K562 (cell line): ENCODE measurements around the gene ARHGAP25. TPM values are rescaled to one million over a fixed set of nuclear protein-coding genes. Genes with fewer than 3 reads are reported as not detected.

Experiments
- ATAC-seq: fragments of 200-7000 bp; cut with Tn5 transposase; 3 replicates; pipeline ENCODE4 v1.9.1; 2020; ENCODE audit warnings: moderate library complexity
- BruUV-seq: library from RNA; stranded (reverse); fragments of 400-500 nt; replicated peaks from 2 replicates; lab custom pipeline; 2021; lab: Mats Ljungman, UMichigan
- CTCF ChIA-PET: fragments of 300-600 bp; formaldehyde crosslinking; extraction: SDS; loops from one replicate; lab custom pipeline; 2021; ENCODE audit warnings: low intra/inter-chr PET ratio; lab: Yijun Ruan, JAX
- POLR2A ChIA-PET: fragments of 300-600, 350-650 bp; sonication (Branson Sonifier 250); formaldehyde crosslinking; extraction: SDS; loops from one replicate; lab custom pipeline; 2021; ENCODE audit warnings: antibody characterized with exemption, inconsistent platforms; lab: Yijun Ruan, JAX
- DNase-seq, 4 experiments: peaks; one replicate each; pipeline versions ENCODE4 v3.0.0 to v3.0.0-alpha.2; 2011 to 2018; ENCODE audit warnings: low spot score in 3 of 4, mixed read lengths in 3 of 4; ENCODE audit errors: extremely low read depth in 1 of 4
- FAIRE-seq: peaks from 2 replicates; lab custom pipeline; 2011; peaks lifted over from hg19 to GRCh38; lab: Jason Lieb, UNC
- H2AFZ ChIP-seq: 2 replicates; pipeline ENCODE4 v1.6.0; 2011; ENCODE audit warnings: low read depth, low read length, control low read depth, inconsistent platforms
- H3K27ac ChIP-seq: fragments of 200-600 bp; 3 replicates; pipeline ENCODE4 v1.8.0; 2011; ENCODE audit warnings: low read depth, mild to moderate bottlenecking, control low read depth, inconsistent platforms, low read length, moderate library complexity, mixed read lengths; ENCODE audit errors: extremely low read depth
- H3K27me3 ChIP-seq, 2 experiments: fragments of 300-600 bp in 1 of 2; 2 replicates in 1 of 2; 3 replicates in 1 of 2; pipeline versions ENCODE4 v1.6.0 to v1.8.0; 2011; ENCODE audit warnings: inconsistent platforms in 2 of 2, low read length in 2 of 2, mild to moderate bottlenecking in 1 of 2, mixed read lengths in 1 of 2, moderate library complexity in 1 of 2; ENCODE audit not compliant: control insufficient read depth in 2 of 2, insufficient read depth in 2 of 2
- H3K36me3 ChIP-seq: fragments of 300-600 bp; 3 replicates; pipeline ENCODE4 v1.8.0; 2011; ENCODE audit warnings: mild to moderate bottlenecking, low read length, inconsistent platforms; ENCODE audit not compliant: control insufficient read depth, insufficient read depth
- H3K4me1 ChIP-seq, 2 experiments: fragments of 200-600 bp in 1 of 2; replicated peaks in 1 of 2; 2 replicates in 1 of 2; 3 replicates in 1 of 2; pipeline versions ENCODE4 v1.5.1 to v1.8.0; 2011; ENCODE audit warnings: inconsistent platforms in 2 of 2, low read length in 2 of 2, mild to moderate bottlenecking in 1 of 2, mixed read lengths in 1 of 2, moderate library complexity in 1 of 2; ENCODE audit not compliant: control insufficient read depth in 2 of 2, insufficient read depth in 2 of 2
- H3K4me2 ChIP-seq: 2 replicates; pipeline ENCODE4 v1.6.1; 2011; ENCODE audit warnings: low read length, control low read depth, inconsistent platforms, mixed read lengths; ENCODE audit not compliant: insufficient read depth
- H3K4me3 ChIP-seq: fragments of 200-600 bp; sonication (generic), shearing (Covaris generic); 2 replicates; pipeline ENCODE4 v1.5.1; 2016; ENCODE audit warnings: control low read depth, inconsistent platforms
- H3K79me2 ChIP-seq: fragments of 200-600 bp; 3 replicates; pipeline ENCODE4 v1.8.0; 2011; ENCODE audit warnings: low read length, inconsistent platforms; ENCODE audit not compliant: control insufficient read depth, insufficient read depth
- H3K9ac ChIP-seq, 2 experiments: 2 replicates each; pipeline versions ENCODE4 v1.6.0 to v1.6.1; 2011; ENCODE audit warnings: low read depth in 2 of 2, low read length in 2 of 2, control low read depth in 1 of 2, inconsistent platforms in 1 of 2, mild to moderate bottlenecking in 1 of 2, mixed read lengths in 1 of 2; ENCODE audit not compliant: insufficient read depth in 1 of 2
- H3K9me1 ChIP-seq: one replicate; pipeline ENCODE4 v1.6.0; 2011; ENCODE audit warnings: inconsistent platforms, mild to moderate bottlenecking, low read length, moderate library complexity; ENCODE audit not compliant: control insufficient read depth, insufficient read depth
- H3K9me3 ChIP-seq: replicated peaks from 2 replicates; pipeline ENCODE4 v1.5.1; 2011; ENCODE audit warnings: low read depth, low read length, inconsistent platforms; ENCODE audit not compliant: control insufficient read depth, insufficient read depth
- H4K20me1 ChIP-seq: replicated peaks from 2 replicates; pipeline ENCODE4 v1.6.1; 2011; ENCODE audit warnings: low read length, inconsistent platforms, mixed read lengths; ENCODE audit not compliant: control insufficient read depth, insufficient read depth
- CEBPG ChIP-seq, 3 experiments: fragments of 200-800 bp in 1 of 3; sonication (Bioruptor generic) in 1 of 3; sonication (generic) in 1 of 3; formaldehyde crosslinking in 1 of 3; IDR thresholded peaks in 2 of 3; conservative IDR thresholded peaks in 1 of 3; 2 replicates each; pipeline versions ENCODE4 v1.6.1 to v1.8.0; 2016 to 2022; ENCODE audit warnings: missing compliant biosample characterization in 2 of 3, missing genetic modification characterization in 2 of 3, mild to moderate bottlenecking in 1 of 3, missing genetic modification reagents in 1 of 3
- HDAC6 ChIP-seq: IDR thresholded peaks from 2 replicates; pipeline ENCODE4 v1.6.1; 2012; ENCODE audit warnings: low read depth, mild to moderate bottlenecking, control low read depth, inconsistent platforms, low read length, moderate library complexity
- PKNOX1 ChIP-seq: fragments of 450-650 bp; IDR thresholded peaks from 2 replicates; pipeline ENCODE4 v1.6.1; 2016
- TAF9B ChIP-seq: fragments of 450-650 bp; IDR thresholded peaks from 2 replicates; pipeline ENCODE4 v1.6.1; 2018; ENCODE audit warnings: mild to moderate bottlenecking; ENCODE audit not compliant: partially characterized antibody
- ZNF79 ChIP-seq: fragments of 250-450 bp; sonication (Bioruptor Pico); IDR thresholded peaks from 2 replicates; pipeline ENCODE4 v1.4.0; 2020; ENCODE audit warnings: low read depth, mild to moderate bottlenecking, moderate library complexity
- WGBS: fragments of 100-300 bp; shearing (Covaris generic); methylation state at CpG from one replicate; pipeline ENCODE4 v1.1.6; 2016; ENCODE audit warnings: low coverage, mixed read lengths; ENCODE audit not compliant: insufficient coverage; ENCODE audit errors: missing lambda C conversion rate; 5-methylcytosine and 5-hydroxymethylcytosine counted together
- in situ Hi-C: fragments of 300-500 bp; cut with MboI; formaldehyde crosslinking; loops from 4 replicates; pipeline ENCODE4 v1.15.0; 2018; ENCODE audit warnings: inconsistent platforms, mixed read lengths
- intact Hi-C: fragments of 100-400 bp; cut with micrococcal nuclease; formaldehyde crosslinking; loops from 2 replicates; pipeline ENCODE4 v1.14.2; 2022
- polyA plus RNA-seq, 8 experiments: library from polyadenylated mRNA; depleted of rRNA in 4 of 8; stranded (reverse) in 5 of 8; unstranded in 3 of 8; fragments of >200 nt; fragmentation: Nextera tagmentation in 2 of 8; fragmentation: Illumina TruSeq in 1 of 8; extraction: Ambion mirVana in 2 of 8; extraction: Trizol in 1 of 8; gene quantifications; 2 replicates each; pipeline versions ENCODE4 v1.2.1 to v1.2.3, GENCODE V29; 2011 to 2014; ENCODE audit warnings: inconsistent platforms in 1 of 8, missing spikeins in 1 of 8
- total RNA-seq, 7 experiments: library from RNA; depleted of rRNA in 6 of 7; stranded (reverse); fragments of >200 nt in 6 of 7; fragmentation: Illumina TruSeq in 2 of 7; extraction: Trizol in 2 of 7; gene quantifications; 2 replicates each; pipeline versions ENCODE4 v1.2.1 to v1.2.3, GENCODE V29; 2011 to 2021; ENCODE audit warnings: low replicate concordance in 1 of 7

The ARHGAP25 gene
- total and polyA plus RNA-seq, 9 of the 15 experiments (the other 6 are each of a cell fraction or from before 2014, with no cell fraction given) = 4.9 to 14.8 (median 10.7) TPM

- TF ChIP-seq CEBPG (CRISPR knock-in tag; IDR thresholded peaks at IDR 0.05) (no peak), CEBPG (tag; conservative IDR thresholded peaks at IDR 0.05 in 1 of 2, IDR thresholded peaks at IDR 0.05 in 1 of 2) (peak; percentile 36 to 65; a peak in 2 of 4 replicates), HDAC6 (no peak), ZNF79 (CRISPR knock-in tag) (no peak)
These were observed 34.3 kb downstream of the ARHGAP25 start (continued) for GRCh38 chr2:68768951-68769350.

- ATAC-seq = no peak
- no peaks in the 10 kb centered on the region for H3K79me2 ChIP-seq
- CTCF ChIA-PET = no interaction called here
- no peak overlapping the region for H3K4me3 ChIP-seq
- peak overlapping the region; percentile 73 for H2AFZ ChIP-seq
- 70% methylated on average over 4 of the region's 6 CpGs for WGBS
- no TSS peak for BruUV-seq
- no peak for DNase-seq
- H3K27me3 ChIP-seq = no peaks in the 10 kb centered on the region
- peak; percentile 63 for TF ChIP-seq PKNOX1
- no peak for TF ChIP-seq TAF9B
- TF ChIP-seq, all 486 proteins: peak for 1
- no peak overlapping the region for H3K9ac ChIP-seq
- no peaks in the 10 kb centered on the region for H3K36me3 ChIP-seq
- POLR2A ChIA-PET = interaction anchor here (0.9 to 1.4 kb wide), 2 partner anchors 10 to 45 kb away, joined by 3 read pairs; no protein-coding TSS in a partner anchor
- no peaks in the 10 kb centered on the region for H4K20me1 ChIP-seq
- H3K4me2 ChIP-seq = peak overlapping the region; percentile 34; the same call in 1 of the 2 replicates
- peaks cover 16 to 91% of the 10 kb centered on the region in 2 experiments for H3K4me1 ChIP-seq
- in situ Hi-C loops = no loop called here
- intact Hi-C loops = loop anchor here (5.0 kb wide), 1 partner anchor 68 kb away; no protein-coding TSS in a partner anchor
- no peak for FAIRE-seq
- H3K9me3 ChIP-seq = no peaks in the 10 kb centered on the region
- H3K9me1 ChIP-seq = no peaks in the 10 kb centered on the region
- no peak overlapping the region; the same call in 2 of the 3 replicates for H3K27ac ChIP-seq
These were observed 35.1 kb downstream of the ARHGAP25 start for GRCh38 chr2:68769586-68770270.
